ENCODE results near the gene CMTM6.
"Not testable (repeated sequence)": the region's sequence is repeated elsewhere in the genome, so short reads cannot be mapped to it uniquely, and the experiment has no call there.

CMTM6 gene

GRCh38 chr3:32502118-32502945, at the start of gene CMTM6:
CMTM6 (minus strand) TSS chr3:32502852; CDS start chr3:32502745, 107 bp downstream.
- DNase-seq (ENCODE audit: low read depth in 2 of 2, low spot score in 1 of 2): peak; percentile 35 to 46

- no peak for DNase-seq (ENCODE audit: low read depth in 2 of 2, low spot score in 1 of 2)
These were observed 49.4 kb upstream of the CMTM6 start for GRCh38 chr3:32552013-32552412.

- no peak for DNase-seq (ENCODE audit: low read depth in 2 of 2, low spot score in 1 of 2)
These were observed 48.8 kb upstream of the CMTM6 start for GRCh38 chr3:32551496-32551895.

GRCh38 chr3:32551087-32551486, 48.4 kb upstream of the CMTM6 start:
- no peak for DNase-seq (ENCODE audit: low read depth in 2 of 2, low spot score in 1 of 2)

- DNase-seq (ENCODE audit: low read depth in 2 of 2, low spot score in 1 of 2): no peak
These were observed 42.7 kb upstream of the CMTM6 start for GRCh38 chr3:32545305-32545704.

- DNase-seq (ENCODE audit: low read depth in 2 of 2, low spot score in 1 of 2): no peak
These were observed 42.2 kb upstream of the CMTM6 start for GRCh38 chr3:32544894-32545293.

- DNase-seq (ENCODE audit: low read depth in 2 of 2, low spot score in 1 of 2): no peak
These were observed 40.2 kb upstream of the CMTM6 start for GRCh38 chr3:32542807-32543206.

- no peak for DNase-seq (ENCODE audit: low read depth in 2 of 2, low spot score in 1 of 2)
These were observed 38.2 kb upstream of the CMTM6 start for GRCh38 chr3:32540899-32541298.

- DNase-seq (ENCODE audit: low read depth in 2 of 2, low spot score in 1 of 2): no peak
These were observed 29.8 kb upstream of the CMTM6 start for GRCh38 chr3:32532434-32532833.

- no peak for DNase-seq (ENCODE audit: low read depth in 2 of 2, low spot score in 1 of 2)
These were observed 28.5 kb upstream of the CMTM6 start for GRCh38 chr3:32531010-32531647.

- DNase-seq (ENCODE audit: low read depth in 2 of 2, low spot score in 1 of 2): no peak
These were observed 23.1 kb upstream of the CMTM6 start for GRCh38 chr3:32525720-32526119.

- DNase-seq (ENCODE audit: low read depth in 2 of 2, low spot score in 1 of 2): no peak
These were observed 20.0 kb upstream of the CMTM6 start for GRCh38 chr3:32522682-32523081.

GRCh38 chr3:32518921-32519320, 16.3 kb upstream of the CMTM6 start:
- not testable (repeated sequence) for DNase-seq (ENCODE audit: low read depth in 2 of 2, low spot score in 1 of 2)

GRCh38 chr3:32516751-32517150, 14.1 kb upstream of the CMTM6 start:
- DNase-seq (ENCODE audit: low read depth in 2 of 2, low spot score in 1 of 2): not testable (repeated sequence)

- DNase-seq (ENCODE audit: low read depth in 2 of 2, low spot score in 1 of 2): no peak
These were observed 8.4 kb upstream of the CMTM6 start for GRCh38 chr3:32511005-32511404.

GRCh38 chr3:32510075-32510724, 7.5 kb upstream of the CMTM6 start:
- DNase-seq (ENCODE audit: low read depth in 2 of 2, low spot score in 1 of 2): peak; percentile 15 to 26

- no peak for DNase-seq (ENCODE audit: low read depth in 2 of 2, low spot score in 1 of 2)
These were observed 6.1 kb upstream of the CMTM6 start for GRCh38 chr3:32508711-32509110.

GRCh38 chr3:32506466-32506865, 3.8 kb upstream of the CMTM6 start:
- no peak for DNase-seq (ENCODE audit: low read depth in 2 of 2, low spot score in 1 of 2)

GRCh38 chr3:32502946-32503286, 264 bp upstream of the CMTM6 start:
- DNase-seq (ENCODE audit: low read depth in 2 of 2, low spot score in 1 of 2): no peak

- DNase-seq (ENCODE audit: low read depth in 2 of 2, low spot score in 1 of 2): no peak
These were observed 902 bp downstream of the CMTM6 start for GRCh38 chr3:32501783-32502117.

GRCh38 chr3:32500880-32501782, 1.5 kb downstream of the CMTM6 start:
- no peak for DNase-seq (ENCODE audit: low read depth in 2 of 2, low spot score in 1 of 2)
